ENCODE data around the gene LEF1. TPM values are rescaled to one million over a fixed set of nuclear protein-coding genes. Genes with fewer than 3 reads are reported as not detected.

LEF1 gene
- total RNA-seq, 5 donors from 2014 or later (not counting 1 experiment from before 2014, with no cell fraction given): 412 to 776 (median 500) TPM

DNA sequence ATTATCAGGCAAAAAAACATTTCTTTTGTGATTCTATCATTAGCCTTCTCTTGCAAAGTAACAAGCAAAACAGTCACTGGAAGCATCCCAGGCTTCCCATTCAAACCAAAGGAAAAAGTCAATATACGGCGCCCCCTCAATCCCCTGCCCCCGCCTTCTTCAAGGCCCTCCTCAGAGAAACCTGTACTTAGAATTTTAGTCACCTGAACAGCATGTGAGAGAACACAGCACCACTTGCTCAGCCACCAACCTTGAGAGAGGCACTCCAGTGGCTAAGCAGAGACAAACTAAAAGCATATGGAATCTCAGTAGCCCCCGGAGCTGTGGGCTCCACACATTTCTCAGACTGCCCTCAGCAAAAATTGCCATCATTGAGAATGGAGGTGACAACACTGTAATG lies 25.2 kb downstream of the LEF1 start:
- H3K4me1 Mint-ChIP-seq: peaks cover 97 to 99% (median 98%) of the 10 kb centered on the region in 3 donors
- H3K36me3 Mint-ChIP-seq: peaks cover 46% of the 10 kb centered on the region
- peak overlapping the region; percentile 48 to 86 (median 49) for H3K4me3 Mint-ChIP-seq
- Histone ChIP-seq H3K27ac (ENCODE audit: low read length) (peak overlapping the region; percentile 1), H3K9me3 (no peaks in the 10 kb centered on the region), H3K4me3 (ENCODE audit: control insufficient read depth in 1 of 2, extremely low read depth in 1 of 2, low read length in 1 of 2) (peak overlapping the region in 1 of 2 donors; percentile 44), H3K27me3 (replicated peaks in 1 of 2; ENCODE audit: control insufficient read depth in 2 of 2, extremely low read depth in 1 of 2, insufficient read depth in 2 of 2, low read length in 1 of 2) (peaks cover 0 to 2% of the 10 kb centered on the region in 2 experiments), H3K36me3 (ENCODE audit: control insufficient read depth in 2 of 2, extremely low read depth in 1 of 2, insufficient read depth in 1 of 2, low read length in 1 of 2) (peaks cover 0 to 21% of the 10 kb centered on the region in 2 donors), H3K4me1 (ENCODE audit: control insufficient read depth in 1 of 2, extremely low read depth in 1 of 2, insufficient read depth in 2 of 2, low read length in 2 of 2) (peaks cover 44 to 86% of the 10 kb centered on the region in 2 experiments)
- no peak for ATAC-seq (replicated peaks in 1 of 4)
- DNase-seq: no peak
- H3K9me3 Mint-ChIP-seq: no peaks in the 10 kb centered on the region
- ChIA-PET POLR2A (interaction anchor here in 1 of 2 donors (0.6 to 1.1 kb wide), 2 partner anchors 14 to 88 kb away, joined by 3 to 13 read pairs; no protein-coding TSS in a partner anchor), CTCF (interaction anchor here in 1 of 2 donors (1.1 kb wide), 1 partner anchor 10 kb away, joined by 9 read pairs; no protein-coding TSS in a partner anchor)
- H3K27ac Mint-ChIP-seq: peak overlapping the region; percentile 76 to 87
- 83% methylated on average over 1 of the region's 4 CpGs for WGBS (ENCODE audit: insufficient coverage)
- no peaks in the 10 kb centered on the region for H3K27me3 Mint-ChIP-seq

DNA sequence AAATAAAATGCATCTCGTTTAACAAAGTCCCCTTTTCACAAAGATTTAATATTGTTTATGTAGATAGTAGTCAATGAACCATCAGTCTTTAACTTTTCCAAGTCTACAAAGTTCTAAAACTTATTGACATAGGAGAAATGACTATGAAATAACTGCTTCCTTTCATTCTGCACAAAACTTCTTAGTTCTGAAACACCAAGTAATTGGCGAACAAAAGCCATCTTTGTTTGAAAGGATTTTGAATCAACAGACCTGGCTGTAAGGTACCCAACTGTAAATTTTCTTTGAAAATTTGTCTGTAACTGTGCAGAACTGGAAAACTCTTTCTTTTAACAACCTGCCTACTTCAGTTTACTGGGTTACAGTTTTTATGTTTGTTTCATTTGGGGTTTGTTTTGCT lies 25.9 kb downstream of the LEF1 start:
- Histone ChIP-seq H3K27ac (ENCODE audit: low read length) (no peak overlapping the region), H3K27me3 (replicated peaks in 1 of 2; ENCODE audit: control insufficient read depth in 2 of 2, extremely low read depth in 1 of 2, insufficient read depth in 2 of 2, low read length in 1 of 2) (peaks cover 0 to 2% of the 10 kb centered on the region in 2 experiments), H3K4me1 (ENCODE audit: control insufficient read depth in 1 of 2, extremely low read depth in 1 of 2, insufficient read depth in 2 of 2, low read length in 2 of 2) (peaks cover 44 to 87% of the 10 kb centered on the region in 2 experiments), H3K9me3 (no peaks in the 10 kb centered on the region), H3K36me3 (ENCODE audit: control insufficient read depth in 2 of 2, extremely low read depth in 1 of 2, insufficient read depth in 1 of 2, low read length in 1 of 2) (peaks cover 0 to 23% of the 10 kb centered on the region in 2 donors), H3K4me3 (ENCODE audit: control insufficient read depth in 1 of 2, extremely low read depth in 1 of 2, low read length in 1 of 2) (no peak overlapping the region)
- Mint-ChIP-seq H3K27me3 (no peaks in the 10 kb centered on the region), H3K4me3 (peak overlapping the region; percentile 48 to 86 (median 49)), H3K9me3 (no peaks in the 10 kb centered on the region), H3K4me1 (peaks cover 97 to 99% (median 98%) of the 10 kb centered on the region in 3 donors), H3K36me3 (peaks cover 50% of the 10 kb centered on the region), H3K27ac (peak overlapping the region; percentile 76 to 87)
- DNase-seq (no peak), ATAC-seq (replicated peaks in 1 of 4) (no peak)
- CTCF ChIA-PET: no interaction called here
- no CpG with 5 or more reads among the region's 2 CpGs for WGBS (ENCODE audit: insufficient coverage)
- POLR2A ChIA-PET: interaction anchor here in 1 of 2 donors (0.6 kb wide), 1 partner anchor 49 kb away, joined by 3 read pairs; no protein-coding TSS in a partner anchor

DNA sequence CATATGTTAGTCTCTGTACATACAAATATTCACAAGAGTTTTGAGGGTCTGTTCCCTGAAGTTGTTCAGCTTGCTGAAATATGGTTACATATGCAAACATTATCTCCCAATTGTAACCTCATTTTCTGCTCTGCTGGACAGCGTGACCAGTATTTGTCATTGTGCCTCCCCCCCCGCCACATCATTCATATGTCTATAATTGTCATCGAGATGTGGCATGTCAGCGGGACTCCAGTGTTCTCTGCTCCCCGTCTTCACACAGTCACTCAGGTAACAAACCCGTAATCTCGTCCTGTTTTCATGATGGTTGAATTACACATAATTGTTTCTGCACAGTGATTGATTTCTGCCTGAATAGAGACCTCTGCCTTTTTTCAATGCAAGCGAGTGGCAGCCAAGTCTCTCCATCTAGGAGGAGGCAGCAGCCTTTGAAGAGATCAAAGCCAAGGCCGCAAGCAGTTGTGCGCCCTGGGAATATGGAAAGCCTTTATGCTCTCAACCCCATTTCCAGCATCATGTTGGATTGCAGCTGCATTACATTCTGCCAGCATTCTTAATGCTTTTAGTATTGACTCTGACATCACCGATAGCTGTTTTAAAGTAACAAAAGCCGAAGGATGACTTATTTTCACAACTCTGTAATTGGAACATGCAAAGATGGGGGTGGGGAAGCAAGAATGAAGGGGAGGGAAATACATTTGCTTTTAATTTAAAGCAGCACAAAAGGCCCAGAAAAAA lies 27.4 kb downstream of the LEF1 start:
- ATAC-seq (replicated peaks in 1 of 4) (peak in 1 of 4 experiments; percentile 26), DNase-seq (no peak)
- peak overlapping the region; percentile 93 for H3K27ac Mint-ChIP-seq
- Histone ChIP-seq H3K36me3 (ENCODE audit: control insufficient read depth in 2 of 2, extremely low read depth in 1 of 2, insufficient read depth in 1 of 2, low read length in 1 of 2) (peaks cover 0 to 18% of the 10 kb centered on the region in 2 donors), H3K4me3 (ENCODE audit: control insufficient read depth in 1 of 2, extremely low read depth in 1 of 2, low read length in 1 of 2) (no peak overlapping the region), H3K9me3 (no peaks in the 10 kb centered on the region), H3K4me1 (ENCODE audit: control insufficient read depth in 1 of 2, extremely low read depth in 1 of 2, insufficient read depth in 2 of 2, low read length in 2 of 2) (peaks cover 40 to 87% of the 10 kb centered on the region in 2 experiments), H3K27ac (ENCODE audit: low read length) (peak overlapping the region; percentile 36), H3K27me3 (replicated peaks in 1 of 2; ENCODE audit: control insufficient read depth in 2 of 2, extremely low read depth in 1 of 2, insufficient read depth in 2 of 2, low read length in 1 of 2) (no peaks in the 10 kb centered on the region)
- no peaks in the 10 kb centered on the region for H3K27me3 Mint-ChIP-seq
- WGBS (ENCODE audit: insufficient coverage): 62% methylated on average over 7 of the region's 12 CpGs
- H3K9me3 Mint-ChIP-seq: no peaks in the 10 kb centered on the region
- peaks cover 92 to 100% (median 95%) of the 10 kb centered on the region in 3 donors for H3K4me1 Mint-ChIP-seq
- peaks cover 41% of the 10 kb centered on the region for H3K36me3 Mint-ChIP-seq
- ChIA-PET CTCF (interaction anchor here in 1 of 2 donors (2.7 kb wide), 1 partner anchor 17 kb away, joined by 6 read pairs; no protein-coding TSS in a partner anchor), POLR2A (interaction anchor here in 1 of 2 donors (0.7 kb wide), 1 partner anchor 14 kb away, joined by 3 read pairs; no protein-coding TSS in a partner anchor)
- H3K4me3 Mint-ChIP-seq: peak overlapping the region; percentile 58 to 86 (median 73)

DNA sequence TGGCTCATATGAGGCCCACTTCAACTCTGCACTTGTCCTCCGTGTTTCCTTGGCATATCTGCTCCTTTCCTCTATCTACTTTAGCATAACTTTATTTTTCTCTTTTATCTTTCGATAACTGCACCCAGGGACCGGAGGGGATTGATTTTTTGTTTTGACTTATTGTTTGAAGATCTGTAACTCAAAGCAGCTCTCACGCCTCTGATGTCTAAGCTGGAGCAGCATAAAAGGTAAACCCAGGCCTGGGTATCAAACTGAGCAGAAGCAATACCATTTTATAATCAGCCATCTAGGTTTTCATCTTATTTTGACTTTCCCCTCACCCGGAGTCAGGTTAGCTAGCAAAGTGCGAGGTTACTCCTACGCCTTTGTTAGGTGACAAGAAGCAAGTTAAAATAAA lies 28.4 kb downstream of the LEF1 start:
- DNase-seq: peak in 3 of 35 experiments; percentile 35 to 56 (median 48)
- Mint-ChIP-seq H3K4me1 (peaks cover 92 to 100% (median 95%) of the 10 kb centered on the region in 3 donors), H3K27me3 (no peaks in the 10 kb centered on the region), H3K4me3 (peak overlapping the region; percentile 64 to 86 (median 73)), H3K36me3 (peaks cover 37% of the 10 kb centered on the region), H3K27ac (peak overlapping the region; percentile 93), H3K9me3 (no peaks in the 10 kb centered on the region)
- H3K36me3 ChIP-seq (ENCODE audit: control insufficient read depth in 2 of 2, extremely low read depth in 1 of 2, insufficient read depth in 1 of 2, low read length in 1 of 2): peaks cover 0 to 11% of the 10 kb centered on the region in 2 donors
- H3K27me3 ChIP-seq (replicated peaks in 1 of 2; ENCODE audit: control insufficient read depth in 2 of 2, extremely low read depth in 1 of 2, insufficient read depth in 2 of 2, low read length in 1 of 2): no peaks in the 10 kb centered on the region
- H3K27ac ChIP-seq (ENCODE audit: low read length): peak overlapping the region; percentile 47
- ChIA-PET POLR2A (interaction anchor here (0.6 to 1.9 kb wide), 2 partner anchors 25 to 1403 kb away, joined by 4 read pairs; no protein-coding TSS in a partner anchor), CTCF (interaction anchor here (0.9 to 2.7 kb wide), 4 partner anchors 9 to 32 kb away, joined by 3 to 6 read pairs (median 5); no protein-coding TSS in a partner anchor)
- WGBS (ENCODE audit: insufficient coverage): no CpG with 5 or more reads among the region's 7 CpGs
- peak in 1 of 4 experiments; percentile 63 for ATAC-seq (replicated peaks in 1 of 4)
- H3K9me3 ChIP-seq: no peaks in the 10 kb centered on the region
- H3K4me3 ChIP-seq (ENCODE audit: control insufficient read depth in 1 of 2, extremely low read depth in 1 of 2, low read length in 1 of 2): no peak overlapping the region
- peaks cover 45 to 87% of the 10 kb centered on the region in 2 experiments for H3K4me1 ChIP-seq (ENCODE audit: control insufficient read depth in 1 of 2, extremely low read depth in 1 of 2, insufficient read depth in 2 of 2, low read length in 2 of 2)

DNA sequence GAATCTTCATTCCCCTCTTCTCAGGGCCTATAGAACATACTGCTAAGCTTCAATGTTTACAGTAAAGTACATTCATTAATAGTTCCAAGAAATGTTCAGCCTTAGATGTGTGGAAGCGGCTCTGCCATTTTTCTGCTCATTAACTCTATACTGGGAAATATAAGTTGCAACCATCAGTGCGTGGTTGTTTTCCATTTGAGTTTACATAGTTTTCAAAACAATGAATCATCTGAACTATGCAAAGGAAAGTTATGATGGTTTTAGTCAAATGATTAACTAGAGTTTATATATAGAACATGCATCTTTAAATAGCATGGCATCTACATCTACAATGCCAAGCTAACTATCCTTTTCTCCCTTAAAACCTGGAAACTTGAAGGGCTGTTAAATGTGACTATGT lies 29.6 kb downstream of the LEF1 start:
- peak overlapping the region; percentile 47 for H3K27ac ChIP-seq (ENCODE audit: low read length)
- CTCF ChIA-PET: interaction anchor here (0.5 to 2.7 kb wide), 7 partner anchors 8 to 86 kb away, joined by 3 to 6 read pairs (median 5); no protein-coding TSS in a partner anchor
- H3K4me1 Mint-ChIP-seq: peaks cover 94 to 100% (median 95%) of the 10 kb centered on the region in 3 donors

More for the DNA sequence above, 29.6 kb downstream of the LEF1 start:
- no peaks in the 10 kb centered on the region for H3K27me3 ChIP-seq (replicated peaks in 1 of 2; ENCODE audit: control insufficient read depth in 2 of 2, extremely low read depth in 1 of 2, insufficient read depth in 2 of 2, low read length in 1 of 2)
- no peaks in the 10 kb centered on the region for H3K9me3 ChIP-seq
- H3K4me1 ChIP-seq (ENCODE audit: control insufficient read depth in 1 of 2, extremely low read depth in 1 of 2, insufficient read depth in 2 of 2, low read length in 2 of 2): peaks cover 47 to 84% of the 10 kb centered on the region in 2 experiments
- peaks cover 0 to 15% of the 10 kb centered on the region in 2 donors for H3K36me3 ChIP-seq (ENCODE audit: control insufficient read depth in 2 of 2, extremely low read depth in 1 of 2, insufficient read depth in 1 of 2, low read length in 1 of 2)
- DNase-seq (no peak), ATAC-seq (replicated peaks in 1 of 4) (peak in 2 of 4 experiments; percentile 11 to 18)
- Mint-ChIP-seq H3K27me3 (no peaks in the 10 kb centered on the region), H3K4me3 (peak overlapping the region; percentile 49 to 86 (median 63)), H3K9me3 (no peaks in the 10 kb centered on the region), H3K27ac (peak overlapping the region; percentile 93), H3K36me3 (peaks cover 45% of the 10 kb centered on the region)
- no CpG with 5 or more reads among the region's 2 CpGs for WGBS (ENCODE audit: insufficient coverage)
- POLR2A ChIA-PET: interaction anchor here in 1 of 2 donors (0.6 to 1.9 kb wide), 2 partner anchors 24 to 505 kb away, joined by 3 to 4 read pairs; no protein-coding TSS in a partner anchor
- no peak overlapping the region for H3K4me3 ChIP-seq (ENCODE audit: control insufficient read depth in 1 of 2, extremely low read depth in 1 of 2, low read length in 1 of 2)

All from T-cell (primary cell).